Osteoblast (primary cell): ENCODE data around the gene CDKN2B-AS1. TPM values are rescaled to one million over a fixed set of nuclear protein-coding genes. Genes with fewer than 3 reads are reported as not detected.

Experiments
- DNase-seq: peaks from one replicate; pipeline ENCODE4 v3.0.0; 2011; ENCODE audit warnings: low spot score, mixed read lengths; ENCODE audit not compliant: insufficient read length; ENCODE audit errors: missing footprints
- H2AFZ ChIP-seq: 2 replicates; pipeline ENCODE4 v1.6.0; 2011; ENCODE audit warnings: mild to moderate bottlenecking, low read length
- H3K27ac ChIP-seq: 2 replicates; pipeline ENCODE4 v1.5.1; 2011; ENCODE audit warnings: mild to moderate bottlenecking, low read depth, low read length, moderate library complexity
- H3K27me3 ChIP-seq: 2 replicates; pipeline ENCODE4 v1.6.0; 2012; ENCODE audit warnings: mild to moderate bottlenecking, control low read depth, inconsistent platforms, low read length, moderate library complexity; ENCODE audit not compliant: insufficient read depth
- H3K36me3 ChIP-seq: 2 replicates; pipeline ENCODE4 v1.5.1; 2011; ENCODE audit warnings: mild to moderate bottlenecking, low read length, control low read depth, moderate library complexity; ENCODE audit not compliant: insufficient read depth
- H3K4me1 ChIP-seq: 2 replicates; pipeline ENCODE4 v1.5.1; 2011; ENCODE audit warnings: mild to moderate bottlenecking, low read length, control low read depth, moderate library complexity; ENCODE audit not compliant: insufficient read depth
- H3K4me2 ChIP-seq: 2 replicates; pipeline ENCODE4 v1.6.0; 2011; ENCODE audit warnings: mild to moderate bottlenecking, low read length; ENCODE audit not compliant: insufficient read depth
- H3K4me3 ChIP-seq: fragments of 200-600 bp; sonication (generic); 3 replicates; pipeline ENCODE4 v1.5.1; 2012; ENCODE audit warnings: mild to moderate bottlenecking, low read length, inconsistent platforms; ENCODE audit not compliant: insufficient read depth
- H3K79me2 ChIP-seq: 2 replicates; pipeline ENCODE4 v1.6.0; 2012; ENCODE audit warnings: mild to moderate bottlenecking, low read length, control low read depth, inconsistent platforms; ENCODE audit not compliant: insufficient read depth
- H3K9me3 ChIP-seq: 2 replicates; pipeline ENCODE4 v1.5.1; 2011; ENCODE audit warnings: low read depth, low read length, control low read depth
- H4K20me1 ChIP-seq: 2 replicates; pipeline ENCODE4 v1.6.0; 2012; ENCODE audit warnings: mild to moderate bottlenecking, low read length, control low read depth; ENCODE audit not compliant: insufficient read depth
- CTCF ChIP-seq: IDR thresholded peaks from 2 replicates; pipeline ENCODE4 v1.5.1; 2011; ENCODE audit warnings: mild to moderate bottlenecking, low read depth, low read length, moderate library complexity; ENCODE audit errors: extremely low read depth
- total RNA-seq: library from RNA; depleted of rRNA; stranded (reverse); fragments of >200 nt; gene quantifications from 2 replicates; pipeline ENCODE4 v1.2.3, GENCODE V29; 2012

The CDKN2B-AS1 gene
- total RNA-seq, 1 donor, result 15.2 TPM

- Histone ChIP-seq H3K36me3 (no peaks in the 10 kb centered on the region), H3K4me2 (no peak overlapping the region), H3K4me1 (peaks cover 33% of the 10 kb centered on the region), H4K20me1 (no peaks in the 10 kb centered on the region), H2AFZ (peak overlapping the region; percentile 27), H3K27ac (peak overlapping the region; percentile 50), H3K4me3 (no peak overlapping the region), H3K27me3 (no peaks in the 10 kb centered on the region), H3K79me2 (no peaks in the 10 kb centered on the region), H3K9me3 (no peaks in the 10 kb centered on the region)
- no peak for DNase-seq
- TF ChIP-seq CTCF, result no peak
These were observed 163.2 kb downstream of the CDKN2B-AS1 start for GRCh38 chr9:22157828-22158227.

GRCh38 chr9:22158271-22158670 lies 163.7 kb downstream of the CDKN2B-AS1 start:
- Histone ChIP-seq H4K20me1 (no peaks in the 10 kb centered on the region), H3K36me3 (no peaks in the 10 kb centered on the region), H3K4me1 (peaks cover 29% of the 10 kb centered on the region), H3K27ac (peak overlapping the region; percentile 50), H2AFZ (no peak overlapping the region), H3K27me3 (no peaks in the 10 kb centered on the region), H3K4me2 (no peak overlapping the region), H3K79me2 (no peaks in the 10 kb centered on the region), H3K4me3 (no peak overlapping the region), H3K9me3 (no peaks in the 10 kb centered on the region)
- no peak for DNase-seq
- TF ChIP-seq CTCF, result no peak

- no peaks in the 10 kb centered on the region for H4K20me1 ChIP-seq
- no peaks in the 10 kb centered on the region for H3K79me2 ChIP-seq
- TF ChIP-seq CTCF, result no peak
- peaks cover 26% of the 10 kb centered on the region for H3K4me1 ChIP-seq
- peak overlapping the region; percentile 57 for H2AFZ ChIP-seq
- no peaks in the 10 kb centered on the region for H3K9me3 ChIP-seq
- H3K27ac ChIP-seq, result peak overlapping the region; percentile 50
- DNase-seq, result peak; percentile 37
- no peak overlapping the region for H3K4me3 ChIP-seq
- peak overlapping the region; percentile 48 for H3K4me2 ChIP-seq
- no peaks in the 10 kb centered on the region for H3K36me3 ChIP-seq
- H3K27me3 ChIP-seq, result no peaks in the 10 kb centered on the region
These were observed 164.3 kb downstream of the CDKN2B-AS1 start for GRCh38 chr9:22158927-22159346.

- Histone ChIP-seq H3K27me3 (no peaks in the 10 kb centered on the region), H2AFZ (no peak overlapping the region), H3K4me1 (peaks cover 26% of the 10 kb centered on the region), H3K9me3 (no peaks in the 10 kb centered on the region), H3K36me3 (no peaks in the 10 kb centered on the region), H3K4me2 (no peak overlapping the region), H4K20me1 (no peaks in the 10 kb centered on the region), H3K4me3 (no peak overlapping the region), H3K79me2 (no peaks in the 10 kb centered on the region), H3K27ac (no peak overlapping the region)
- no peak for DNase-seq
- no peak for TF ChIP-seq CTCF
These were observed 165.0 kb downstream of the CDKN2B-AS1 start for GRCh38 chr9:22159586-22159985.
